B cell (primary cell): Measurements from ENCODE around the gene CISD2. TPM values are rescaled to one million over a fixed set of nuclear protein-coding genes. Genes with fewer than 3 reads are reported as not detected.
A peak's percentile ranks its signal among the peaks of the same experiment; 100 is the strongest.

Source experiments
- ATAC-seq: fragments of 200-7000 bp; cut with Tn5 transposase; one replicate; pipeline ENCODE4 v1.10.0; 2021; ENCODE audit warnings: low read depth, mild to moderate bottlenecking, moderate number of reproducible peaks, moderate library complexity
- CTCF ChIA-PET: fragments of 350-600 bp; sonication (Branson Sonifier 250); formaldehyde crosslinking; loops from one replicate; lab custom pipeline; 2021; ENCODE audit warnings: antibody characterized with exemption, inconsistent platforms; lab: Charles Lee
- POLR2A ChIA-PET: fragments of 350-600 bp; sonication (Branson Sonifier 250); formaldehyde crosslinking; loops from one replicate; lab custom pipeline; 2021; ENCODE audit warnings: antibody characterized with exemption; lab: Charles Lee
- DNase-seq: peaks from one replicate; pipeline ENCODE4 v3.0.0; 2013
- H2AFZ ChIP-seq: 2 replicates; pipeline ENCODE4 v1.6.1; 2012; ENCODE audit warnings: mild to moderate bottlenecking, low read depth, low read length; ENCODE audit not compliant: insufficient read depth, poor library complexity, severe bottlenecking
- H3K27ac ChIP-seq, 2 donors: 1 replicate in 1 of 2; 2 replicates in 1 of 2; pipeline ENCODE4 v1.5.1; 2012 to 2013; ENCODE audit warnings: low read length in 2 of 2, mild to moderate bottlenecking in 2 of 2, moderate library complexity in 1 of 2
- H3K27me3 ChIP-seq, 4 experiments: fragments of 200-600 bp in 1 of 4; sonication (generic) in 1 of 4; replicated peaks in 1 of 4; 1 replicate in 2 of 4; 2 replicates in 2 of 4; pipeline versions ENCODE4 v1.6.1 to v1.7.0; 2013 to 2016; ENCODE audit warnings: low read length in 3 of 4, mild to moderate bottlenecking in 2 of 4, mixed read lengths in 1 of 4, moderate library complexity in 1 of 4; ENCODE audit not compliant: insufficient read depth in 4 of 4, control insufficient read depth in 3 of 4; ENCODE audit errors: control extremely low read depth in 1 of 4
- H3K36me3 ChIP-seq, 2 experiments: replicated peaks in 1 of 2; 1 replicate in 1 of 2; 2 replicates in 1 of 2; pipeline versions ENCODE4 v1.6.1 to v1.7.1; 2013; ENCODE audit warnings: low read length in 1 of 2; ENCODE audit not compliant: insufficient read depth in 2 of 2, control insufficient read depth in 1 of 2; ENCODE audit errors: control extremely low read depth in 1 of 2, extremely low read depth in 1 of 2
- H3K4me1 ChIP-seq, 2 donors: fragments of 200-600 bp in 1 of 2; sonication (generic) in 1 of 2; 1 replicate in 1 of 2; 2 replicates in 1 of 2; pipeline versions ENCODE4 v1.5.1 to v1.6.1; 2013 to 2017; ENCODE audit warnings: low read length in 2 of 2; ENCODE audit not compliant: control insufficient read depth in 2 of 2, insufficient read depth in 2 of 2
- H3K4me2 ChIP-seq: replicated peaks from 2 replicates; pipeline ENCODE3; 2012; ENCODE audit warnings: mild to moderate bottlenecking, low read depth, low read length; ENCODE audit not compliant: poor library complexity, severe bottlenecking
- H3K4me3 ChIP-seq, 5 experiments: fragments of 200-600 bp in 1 of 5; sonication (generic) in 1 of 5; 1 replicate in 3 of 5; 2 replicates in 2 of 5; pipeline versions ENCODE4 v1.5.1 to v1.7.0; 2011 to 2016; ENCODE audit warnings: low read length in 4 of 5, mild to moderate bottlenecking in 4 of 5, low read depth in 2 of 5, control low read depth in 1 of 5, moderate library complexity in 1 of 5; ENCODE audit not compliant: insufficient read depth in 1 of 5; ENCODE audit errors: control extremely low read depth in 1 of 5, extremely low read depth in 1 of 5
- H3K79me2 ChIP-seq: fragments of 200-600 bp; sonication (generic); one replicate; pipeline ENCODE4 v1.6.0; 2016; ENCODE audit warnings: low read length; ENCODE audit not compliant: control insufficient read depth, insufficient read depth
- H3K9ac ChIP-seq: fragments of 200-600 bp; sonication (generic); 2 replicates; pipeline ENCODE4 v1.6.1; 2017; ENCODE audit warnings: mild to moderate bottlenecking, low read length, moderate library complexity
- H3K9me3 ChIP-seq, 3 donors: one replicate each; pipeline versions ENCODE4 v1.6.1 to v1.7.1; 2013; ENCODE audit warnings: low read length in 2 of 3; ENCODE audit not compliant: control insufficient read depth in 2 of 3, insufficient read depth in 1 of 3; ENCODE audit errors: control extremely low read depth in 1 of 3
- H4K20me1 ChIP-seq: 2 replicates; pipeline ENCODE4 v1.6.0; 2012; ENCODE audit warnings: mild to moderate bottlenecking, low read length; ENCODE audit not compliant: insufficient read depth, control insufficient read depth, poor library complexity, severe bottlenecking
- H3K27ac Mint-ChIP-seq: one replicate; pipeline ENCODE4 v1.8.0; 2021; ENCODE audit warnings: mixed read lengths
- H3K27me3 Mint-ChIP-seq: one replicate; pipeline ENCODE4 v1.8.0; 2021; ENCODE audit warnings: mixed read lengths
- H3K4me1 Mint-ChIP-seq: one replicate; pipeline ENCODE4 v1.8.0; 2021; ENCODE audit warnings: mixed read lengths
- H3K4me3 Mint-ChIP-seq: one replicate; pipeline ENCODE4 v1.8.0; 2021; ENCODE audit warnings: mixed read lengths
- H3K9me3 Mint-ChIP-seq: one replicate; pipeline ENCODE4 v1.8.0; 2022; ENCODE audit warnings: mixed read lengths; ENCODE audit not compliant: insufficient read depth
- CTCF ChIP-seq: fragments of 200-600 bp; IDR thresholded peaks from one replicate; pipeline ENCODE4 v1.8.0; 2022; ENCODE audit warnings: antibody characterized with exemption, mild to moderate bottlenecking
- EZH2 ChIP-seq: IDR thresholded peaks from 2 replicates; pipeline ENCODE4 v1.6.1; 2012; ENCODE audit warnings: borderline replicate concordance, low read depth, mild to moderate bottlenecking, moderate library complexity, low read length; ENCODE audit not compliant: insufficient read depth, poor library complexity, severe bottlenecking
- WGBS: methylation state at CpG from one replicate; pipeline ENCODE4 v1.1.5; 2013; ENCODE audit warnings: missing lambda C conversion rate; ENCODE audit not compliant: insufficient coverage; 5-methylcytosine and 5-hydroxymethylcytosine counted together
- intact Hi-C: fragments of 100-400 bp; cut with micrococcal nuclease; formaldehyde crosslinking; loops from one replicate; pipeline ENCODE4 v1.10.0; 2022
- polyA plus RNA-seq: library from polyadenylated mRNA; depleted of rRNA; stranded (reverse); fragments of >200 nt; gene quantifications from 2 replicates; pipeline ENCODE4 v1.2.3, GENCODE V29; 2012
- total RNA-seq, 2 donors: library from RNA; stranded (reverse); fragments of 120-200 nt in 1 of 2; gene quantifications; 1 replicate in 1 of 2; 2 replicates in 1 of 2; pipeline versions ENCODE4 v1.2.3 to v1.2.4, GENCODE V29; 2013 to 2022

The CISD2 gene
- total and polyA plus RNA-seq, 2 donors (not counting 1 experiment from before 2014, with no cell fraction given) = 5.0 to 16.0 TPM

DNA sequence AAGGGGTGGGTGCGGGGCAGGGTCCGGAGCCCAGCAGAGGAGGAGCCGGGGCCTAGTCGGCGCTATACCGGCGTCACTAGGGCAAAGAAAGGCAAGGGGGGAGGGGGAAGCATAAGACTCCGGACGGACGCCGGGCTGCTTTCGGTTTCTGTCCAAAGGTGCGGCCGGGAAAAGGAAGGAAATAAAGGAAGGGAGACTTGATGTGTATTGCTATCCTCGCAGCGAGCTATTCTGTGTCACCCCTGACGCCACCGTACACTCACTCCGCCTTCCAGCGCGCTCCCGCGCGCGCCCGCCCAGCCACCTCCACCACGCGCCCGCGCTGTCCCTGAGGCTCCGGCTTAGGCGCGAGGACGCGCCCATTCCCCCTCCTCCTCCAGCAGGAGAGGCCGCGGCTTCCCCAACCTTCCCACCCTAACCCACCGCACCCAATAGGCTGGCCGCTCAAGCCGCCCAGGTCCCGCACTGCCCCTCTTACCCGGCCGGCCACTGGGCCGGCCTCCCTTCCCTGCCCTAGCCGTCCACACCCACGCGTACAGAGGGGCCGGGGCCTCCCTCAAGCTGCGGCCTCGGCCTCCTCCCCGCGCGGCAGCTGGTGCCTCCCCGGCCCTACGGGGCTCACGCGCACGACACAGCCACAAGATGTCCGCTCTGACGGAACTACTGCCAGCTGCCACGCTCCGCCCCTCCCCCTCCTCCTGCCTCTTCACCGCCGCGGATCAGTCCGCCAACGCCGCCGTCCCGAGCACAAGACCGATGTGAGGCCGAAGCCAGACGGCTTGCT is 41.7 kb upstream of the CISD2 start, which contains the start of gene UBE2D3:
Gene UBE2D3, minus strand, starts transcription at position 662 of the 784 bp plus-strand sequence. CDS start 1,043 bp downstream, outside the sequence.
- 0% methylated on average over 72 of the region's 73 CpGs for WGBS
- Histone ChIP-seq H3K79me2 (peaks cover 67% of the 10 kb centered on the region), H3K9me3 (no peaks in the 10 kb centered on the region), H3K4me2 (peak within 1 kb of the TSS; percentile 87), H3K4me1 (peaks cover 33 to 34% of the 10 kb centered on the region in 2 donors), H2AFZ (peak within 1 kb of the TSS; percentile 71), H4K20me1 (peaks cover 43% of the 10 kb centered on the region), H3K36me3 (peaks cover 2 to 27% of the 10 kb centered on the region in 2 experiments), H3K4me3 (peak within 1 kb of the TSS; percentile 96 to 100 (median 98)), H3K27me3 (no peaks in the 10 kb centered on the region), H3K9ac (peak within 1 kb of the TSS; percentile 100), H3K27ac (peak within 1 kb of the TSS; percentile 100)
- H3K9me3 Mint-ChIP-seq = no peaks in the 10 kb centered on the region
- peak; percentile 99 for DNase-seq
- peak; percentile 48 for ATAC-seq
- no peaks in the 10 kb centered on the region for H3K27me3 Mint-ChIP-seq
- intact Hi-C loops = loop anchor here (1.0 to 5.0 kb wide), 6 partner anchors 35 to 396 kb away; partner anchors contain the start of genes BDH2, NFKB1 and SLC9B1
- TF ChIP-seq EZH2 (no peak), CTCF (no peak)
- no peak within 1 kb of the TSS for H3K4me3 Mint-ChIP-seq
- H3K4me1 Mint-ChIP-seq = peaks cover 38% of the 10 kb centered on the region
- ChIA-PET POLR2A (interaction anchor here (0.6 to 4.3 kb wide), 11 partner anchors 37 to 1479 kb away, joined by 3 to 79 read pairs (median 5); partner anchors contain the start of genes BDH2, CISD2, MANBA and NFKB1), CTCF (interaction anchor here (0.6 to 2.6 kb wide), 7 partner anchors 10 to 272 kb away, joined by 3 to 20 read pairs (median 6); partner anchors contain the start of genes BDH2, CISD2 and MANBA)
- H3K27ac Mint-ChIP-seq = no peak within 1 kb of the TSS
